ENCODE measurements around the gene NDUFA6.
"Not testable (repeated sequence)": the region's sequence is repeated elsewhere in the genome, so short reads cannot be mapped to it uniquely, and the experiment has no call there.

DNA sequence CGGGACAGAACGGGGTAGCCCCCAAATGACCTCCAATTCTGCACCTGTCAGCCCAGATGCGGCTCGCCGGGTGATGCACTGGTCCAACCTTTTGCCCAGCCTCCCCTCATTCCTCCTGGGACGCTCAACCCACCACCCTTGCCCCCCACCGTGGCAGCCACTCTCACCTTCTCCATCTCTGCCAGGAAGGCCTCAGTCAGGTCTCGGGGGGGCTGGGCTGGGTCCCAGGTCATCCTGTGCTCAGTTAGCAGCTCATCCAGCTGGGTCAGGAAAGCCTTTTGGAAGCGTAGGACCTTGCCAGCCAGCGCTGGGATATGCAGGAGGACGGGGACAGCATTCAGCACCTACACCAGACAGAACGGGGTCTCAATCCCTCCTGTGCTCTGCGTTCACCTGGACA lies 37.4 kb upstream of the NDUFA6 start:
- TF ChIP-seq, protein P1, sequence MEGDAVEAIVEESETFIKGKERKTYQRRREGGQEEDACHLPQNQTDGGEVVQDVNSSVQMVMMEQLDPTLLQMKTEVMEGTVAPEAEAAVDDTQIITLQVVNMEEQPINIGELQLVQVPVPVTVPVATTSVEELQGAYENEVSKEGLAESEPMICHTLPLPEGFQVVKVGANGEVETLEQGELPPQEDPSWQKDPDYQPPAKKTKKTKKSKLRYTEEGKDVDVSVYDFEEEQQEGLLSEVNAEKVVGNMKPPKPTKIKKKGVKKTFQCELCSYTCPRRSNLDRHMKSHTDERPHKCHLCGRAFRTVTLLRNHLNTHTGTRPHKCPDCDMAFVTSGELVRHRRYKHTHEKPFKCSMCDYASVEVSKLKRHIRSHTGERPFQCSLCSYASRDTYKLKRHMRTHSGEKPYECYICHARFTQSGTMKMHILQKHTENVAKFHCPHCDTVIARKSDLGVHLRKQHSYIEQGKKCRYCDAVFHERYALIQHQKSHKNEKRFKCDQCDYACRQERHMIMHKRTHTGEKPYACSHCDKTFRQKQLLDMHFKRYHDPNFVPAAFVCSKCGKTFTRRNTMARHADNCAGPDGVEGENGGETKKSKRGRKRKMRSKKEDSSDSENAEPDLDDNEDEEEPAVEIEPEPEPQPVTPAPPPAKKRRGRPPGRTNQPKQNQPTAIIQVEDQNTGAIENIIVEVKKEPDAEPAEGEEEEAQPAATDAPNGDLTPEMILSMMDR (IDR thresholded peaks at IDR 0.05 in 8 of 11, conservative IDR thresholded peaks at IDR 0.05 in 3 of 11) = not testable (repeated sequence)
- TF ChIP-seq POLR2A (IDR thresholded peaks at IDR 0.05) = not testable (repeated sequence)

Measured in spleen (tissue), 7 donors.